AG10803 (cell line): ENCODE results near the gene KATNA1.

Experiments
- DNase-seq: peaks from one replicate; pipeline ENCODE4 v3.0.0; 2010; ENCODE audit warnings: low read depth
- H3K4me3 ChIP-seq: 2 replicates; pipeline ENCODE4 v1.5.1; 2011; ENCODE audit warnings: mild to moderate bottlenecking, low read length, control low read depth
- TF ChIP-seq, protein P1 (sequence below): conservative IDR thresholded peaks from 2 replicates; pipeline ENCODE4 v1.5.1; 2011; ENCODE audit warnings: mild to moderate bottlenecking, low read length, control low read depth, inconsistent platforms

The KATNA1 gene

DNA sequence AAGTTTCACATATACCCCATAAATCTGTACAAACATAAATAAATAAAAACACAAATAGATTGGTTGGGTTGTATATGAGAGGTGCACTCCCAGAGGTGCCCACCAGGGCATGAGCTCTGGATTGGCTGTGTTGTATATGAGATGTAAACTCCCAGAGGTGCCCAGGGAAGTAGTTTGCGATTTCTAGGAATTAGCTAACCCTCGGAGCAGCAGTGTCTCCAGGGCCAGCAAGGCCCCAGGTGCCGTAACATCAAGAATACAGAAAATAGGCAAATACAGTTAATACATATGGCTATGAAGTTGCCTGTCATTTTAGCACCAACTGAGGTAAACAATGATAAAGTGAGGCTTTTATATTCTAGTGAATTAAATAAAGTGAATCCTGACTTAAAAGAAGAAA lies 87.8 kb downstream of the KATNA1 start:
- TF ChIP-seq, protein P1, sequence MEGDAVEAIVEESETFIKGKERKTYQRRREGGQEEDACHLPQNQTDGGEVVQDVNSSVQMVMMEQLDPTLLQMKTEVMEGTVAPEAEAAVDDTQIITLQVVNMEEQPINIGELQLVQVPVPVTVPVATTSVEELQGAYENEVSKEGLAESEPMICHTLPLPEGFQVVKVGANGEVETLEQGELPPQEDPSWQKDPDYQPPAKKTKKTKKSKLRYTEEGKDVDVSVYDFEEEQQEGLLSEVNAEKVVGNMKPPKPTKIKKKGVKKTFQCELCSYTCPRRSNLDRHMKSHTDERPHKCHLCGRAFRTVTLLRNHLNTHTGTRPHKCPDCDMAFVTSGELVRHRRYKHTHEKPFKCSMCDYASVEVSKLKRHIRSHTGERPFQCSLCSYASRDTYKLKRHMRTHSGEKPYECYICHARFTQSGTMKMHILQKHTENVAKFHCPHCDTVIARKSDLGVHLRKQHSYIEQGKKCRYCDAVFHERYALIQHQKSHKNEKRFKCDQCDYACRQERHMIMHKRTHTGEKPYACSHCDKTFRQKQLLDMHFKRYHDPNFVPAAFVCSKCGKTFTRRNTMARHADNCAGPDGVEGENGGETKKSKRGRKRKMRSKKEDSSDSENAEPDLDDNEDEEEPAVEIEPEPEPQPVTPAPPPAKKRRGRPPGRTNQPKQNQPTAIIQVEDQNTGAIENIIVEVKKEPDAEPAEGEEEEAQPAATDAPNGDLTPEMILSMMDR: peak; percentile 53
- H3K4me3 ChIP-seq: no peak overlapping the region
- no peak for DNase-seq

DNA sequence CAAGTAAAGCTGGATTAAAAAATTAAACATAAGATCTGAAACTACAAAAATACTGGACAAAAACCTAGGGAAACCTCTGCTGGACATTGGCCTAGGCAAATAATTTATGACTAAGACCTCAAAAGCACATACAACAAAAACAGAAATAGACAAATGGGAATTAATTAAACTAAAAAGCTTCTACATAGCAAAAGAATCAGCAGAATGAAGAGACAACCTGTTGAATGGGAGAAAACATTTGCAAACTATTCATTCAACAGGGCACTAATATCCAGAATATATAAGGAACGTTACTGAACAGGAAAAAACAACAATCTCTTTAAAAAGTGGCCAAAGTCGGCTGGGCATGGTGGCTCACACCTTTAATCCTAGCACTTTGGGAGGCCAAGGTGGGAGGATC lies 89.1 kb downstream of the KATNA1 start:
- no peak for DNase-seq

DNA sequence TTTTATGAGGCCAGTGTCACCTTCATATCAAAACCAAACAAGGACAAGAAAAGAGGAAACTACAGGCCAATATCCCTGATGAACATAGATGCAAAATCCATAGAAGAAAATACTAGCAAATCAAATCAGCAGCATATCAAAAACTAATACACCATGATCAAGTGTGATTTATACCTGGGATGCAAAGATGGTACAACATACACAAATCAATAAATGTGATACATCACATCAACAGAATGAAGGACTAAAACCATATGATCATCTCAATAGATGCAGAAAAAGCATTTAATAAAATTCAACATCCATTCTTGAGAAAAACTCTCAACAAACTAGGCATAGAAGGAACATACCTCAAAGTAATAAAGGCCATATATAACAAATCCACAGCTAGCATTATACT lies 90.5 kb downstream of the KATNA1 start:
- DNase-seq: no peak
- no peak overlapping the region for H3K4me3 ChIP-seq
- TF ChIP-seq, protein P1: no peak

More for the DNA sequence above, 89.1 kb downstream of the KATNA1 start:
- no peak overlapping the region for H3K4me3 ChIP-seq
- TF ChIP-seq, protein P1: no peak

DNA sequence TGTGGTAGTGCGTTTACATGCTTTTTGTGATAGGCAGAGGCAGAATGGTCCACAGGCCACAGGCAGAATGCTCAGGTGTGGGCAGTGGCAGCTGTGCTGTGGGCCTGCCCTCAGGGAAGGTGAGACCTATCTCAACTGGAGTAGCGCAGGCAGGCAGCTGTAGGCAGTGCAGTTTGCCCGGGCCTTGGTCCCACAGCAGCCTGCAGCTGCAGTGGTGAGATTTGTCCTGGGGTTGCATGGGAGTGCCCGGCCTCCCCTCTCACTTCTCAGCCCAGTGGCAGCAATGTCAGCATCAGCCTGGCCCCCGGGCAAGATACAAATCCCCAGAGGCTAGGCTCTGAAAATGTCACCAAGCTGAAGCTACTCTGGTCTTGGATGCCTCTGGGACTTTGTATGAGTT lies 96.6 kb downstream of the KATNA1 start:
- TF ChIP-seq, protein P1: no peak
- no peak for DNase-seq
- no peak overlapping the region for H3K4me3 ChIP-seq

DNA sequence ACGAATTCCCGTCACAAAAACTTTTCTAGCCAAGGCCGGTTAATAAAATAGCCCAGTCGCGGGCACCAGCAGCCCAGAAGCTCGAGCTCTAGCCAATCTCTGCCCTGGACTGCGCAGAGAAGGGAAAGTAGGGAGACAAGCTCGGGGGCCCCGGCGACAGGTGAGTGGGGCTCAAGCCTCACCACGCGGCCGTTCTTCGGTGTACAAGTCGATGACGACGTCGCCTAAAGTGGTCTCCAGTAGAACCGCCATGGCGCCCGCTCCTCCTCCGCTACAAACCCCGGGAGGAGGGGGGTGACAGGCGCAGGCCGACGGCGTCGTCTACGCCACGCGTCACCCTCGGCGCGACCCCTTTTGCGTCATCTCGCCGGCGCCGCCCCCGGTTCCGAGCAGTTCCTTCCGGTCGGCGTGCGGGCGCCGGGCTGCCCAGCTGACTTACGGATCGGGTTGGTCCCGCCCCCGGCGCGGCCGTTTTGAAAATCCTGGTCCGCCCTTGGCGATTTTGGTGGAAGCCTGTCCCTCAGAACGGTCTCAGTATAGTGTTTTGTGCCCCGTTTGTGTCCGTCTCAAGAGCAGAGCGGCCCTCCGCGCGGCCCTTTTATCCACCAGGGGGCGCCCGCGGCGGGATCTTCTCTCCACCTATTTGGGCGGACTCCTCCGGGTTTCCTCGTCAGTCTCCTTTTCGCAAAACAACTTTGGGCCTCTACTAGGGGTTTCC lies 102.6 kb downstream of the KATNA1 start, which contains the start of gene PPIL4:
Gene PPIL4, minus strand, starts transcription at position 290 of the 718 bp plus-strand sequence. Its CDS starts 38 bp downstream, at position 252.
- peak within 1 kb of the TSS; percentile 100 for H3K4me3 ChIP-seq
- DNase-seq: peak; percentile 95
- TF ChIP-seq, protein P1: peak; percentile 64

DNA sequence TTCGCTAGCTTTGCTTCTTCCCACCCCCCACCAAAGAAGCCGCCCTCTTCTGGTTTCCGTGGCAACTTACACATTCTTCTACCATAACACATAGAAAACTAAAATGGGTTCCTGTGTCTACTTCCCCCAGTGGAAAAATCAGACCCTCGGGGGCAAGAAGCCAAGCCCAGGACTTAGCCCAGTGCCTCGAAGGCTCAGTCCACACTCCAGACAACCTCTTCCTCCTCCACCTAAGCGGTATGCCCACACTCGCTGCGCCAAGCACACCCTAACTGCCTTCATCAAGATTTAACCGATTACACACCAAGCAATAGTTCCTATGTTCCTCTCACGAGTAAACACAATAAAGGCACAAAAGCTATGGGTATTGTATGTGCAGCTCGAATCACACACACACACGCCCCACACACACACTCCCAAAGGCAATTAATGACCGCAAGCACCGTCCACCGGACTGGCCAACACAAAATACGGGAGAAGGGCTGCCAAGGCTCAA lies 103.2 kb downstream of the KATNA1 start:
- peak; percentile 75 for DNase-seq
- H3K4me3 ChIP-seq: peak overlapping the region; percentile 100
- TF ChIP-seq, protein P1: peak; percentile 36
